SK-N-SH treated with all-trans-retinoic acid at 6 μM for 48 hours (cell line): ENCODE measurements around the gene PIK3R4.

ENCODE experiments used
- ATAC-seq: fragments of 200-7000 bp; cut with Tn5 transposase; 3 replicates; pipeline ENCODE4 v1.9.1; 2020; ENCODE audit warnings: mild to moderate bottlenecking, moderate library complexity
- ARNTL ChIP-seq: fragments of 450-650 bp; formaldehyde crosslinking; IDR thresholded peaks from 2 replicates; pipeline ENCODE4 v1.5.0; 2020; ENCODE audit warnings: low read depth, mild to moderate bottlenecking, moderate library complexity, borderline replicate concordance
- BACH2 ChIP-seq: fragments of 250-450 bp; sonication (Bioruptor Pico); IDR thresholded peaks from 2 replicates; pipeline ENCODE4 v1.9.0; 2021; ENCODE audit warnings: mild to moderate bottlenecking, borderline replicate concordance
- CSDC2 ChIP-seq: fragments of 250-450 bp; sonication (Bioruptor Pico); IDR thresholded peaks from 2 replicates; pipeline ENCODE4 v1.5.0; 2020; ENCODE audit warnings: mild to moderate bottlenecking, moderate library complexity
- ESRRG ChIP-seq: fragments of 250-450 bp; sonication (Bioruptor Pico); IDR thresholded peaks from 2 replicates; pipeline ENCODE4 v1.6.1; 2021; ENCODE audit warnings: mild to moderate bottlenecking
- GLIS3 ChIP-seq: fragments of 250-450 bp; sonication (Bioruptor Pico); IDR thresholded peaks from 2 replicates; pipeline ENCODE4 v1.5.0; 2020; ENCODE audit warnings: mild to moderate bottlenecking, moderate library complexity
- ISL1 ChIP-seq: fragments of 250-450 bp; sonication (Bioruptor Pico); IDR thresholded peaks from 2 replicates; pipeline ENCODE4 v2.1.2; 2022; ENCODE audit warnings: mild to moderate bottlenecking, moderate library complexity
- PPARA ChIP-seq: fragments of 250-450 bp; sonication (Bioruptor Pico); IDR thresholded peaks from 2 replicates; pipeline ENCODE4 v1.5.0; 2020; ENCODE audit warnings: mild to moderate bottlenecking, borderline replicate concordance
- RARB ChIP-seq: fragments of 250-450 bp; sonication (Bioruptor Pico); IDR thresholded peaks from 2 replicates; pipeline ENCODE4 v1.8.0; 2021; ENCODE audit warnings: mild to moderate bottlenecking, moderate library complexity
- SNAI2 ChIP-seq: fragments of 250-450 bp; sonication (Bioruptor Pico); IDR thresholded peaks from 2 replicates; pipeline ENCODE4 v1.5.0; 2020; ENCODE audit warnings: mild to moderate bottlenecking, moderate library complexity
- TCF4 ChIP-seq: fragments of 250-450 bp; sonication (Bioruptor Pico); IDR thresholded peaks from 2 replicates; pipeline ENCODE4 v1.8.0; 2021; ENCODE audit warnings: mild to moderate bottlenecking, moderate library complexity, borderline replicate concordance
- TOX ChIP-seq: fragments of 250-450 bp; sonication (Bioruptor Pico); IDR thresholded peaks from 2 replicates; pipeline ENCODE4 v1.8.0; 2021; ENCODE audit warnings: mild to moderate bottlenecking, moderate library complexity, borderline replicate concordance
- ZC3H10 ChIP-seq: fragments of 250-450 bp; sonication (Bioruptor Pico); IDR thresholded peaks from 2 replicates; pipeline ENCODE4 v1.5.1; 2021; ENCODE audit warnings: mild to moderate bottlenecking, moderate library complexity
- ZFP3 ChIP-seq: fragments of 250-450 bp; sonication (Bioruptor Pico); IDR thresholded peaks from 2 replicates; pipeline ENCODE4 v1.5.0; 2020; ENCODE audit warnings: mild to moderate bottlenecking, moderate library complexity
- ZFP30 ChIP-seq: fragments of 450-650 bp; formaldehyde crosslinking; IDR thresholded peaks from 2 replicates; pipeline ENCODE4 v1.5.0; 2022; ENCODE audit warnings: mild to moderate bottlenecking, moderate library complexity
- ZNF70 ChIP-seq: fragments of 450-650 bp; formaldehyde crosslinking; IDR thresholded peaks from 2 replicates; pipeline ENCODE4 v1.5.0; 2020; ENCODE audit warnings: mild to moderate bottlenecking, moderate library complexity
- ZNF8 ChIP-seq: fragments of 450-650 bp; formaldehyde crosslinking; IDR thresholded peaks from 2 replicates; pipeline ENCODE4 v1.5.0; 2020; ENCODE audit warnings: mild to moderate bottlenecking, moderate library complexity
- TF ChIP-seq, protein P1 (sequence below): fragments of 250-450 bp; sonication (Bioruptor Pico); IDR thresholded peaks from 2 replicates; pipeline ENCODE4 v1.5.1; 2020; ENCODE audit warnings: low read depth, mild to moderate bottlenecking, moderate library complexity
- TF ChIP-seq, protein P2 (sequence below): fragments of 250-450 bp; sonication (Bioruptor Pico); IDR thresholded peaks from 2 replicates; pipeline ENCODE4 v1.8.0; 2021; ENCODE audit warnings: low read depth, mild to moderate bottlenecking, moderate library complexity, borderline replicate concordance
- TF ChIP-seq, protein P3 (sequence below): fragments of 250-450 bp; sonication (Bioruptor Pico); IDR thresholded peaks from 2 replicates; pipeline ENCODE4 v1.5.0; 2020; ENCODE audit warnings: mild to moderate bottlenecking, moderate library complexity
- TF ChIP-seq, protein P4 (sequence below): fragments of 250-450 bp; sonication (Bioruptor Pico); IDR thresholded peaks from 2 replicates; pipeline ENCODE4 v1.5.1; 2021; ENCODE audit warnings: mild to moderate bottlenecking, moderate library complexity
- TF ChIP-seq, protein P5 (sequence below): fragments of 250-450 bp; sonication (Bioruptor Pico); IDR thresholded peaks from 2 replicates; pipeline ENCODE4 v1.8.0; 2020; ENCODE audit warnings: mild to moderate bottlenecking, moderate library complexity, borderline replicate concordance

The PIK3R4 gene

DNA sequence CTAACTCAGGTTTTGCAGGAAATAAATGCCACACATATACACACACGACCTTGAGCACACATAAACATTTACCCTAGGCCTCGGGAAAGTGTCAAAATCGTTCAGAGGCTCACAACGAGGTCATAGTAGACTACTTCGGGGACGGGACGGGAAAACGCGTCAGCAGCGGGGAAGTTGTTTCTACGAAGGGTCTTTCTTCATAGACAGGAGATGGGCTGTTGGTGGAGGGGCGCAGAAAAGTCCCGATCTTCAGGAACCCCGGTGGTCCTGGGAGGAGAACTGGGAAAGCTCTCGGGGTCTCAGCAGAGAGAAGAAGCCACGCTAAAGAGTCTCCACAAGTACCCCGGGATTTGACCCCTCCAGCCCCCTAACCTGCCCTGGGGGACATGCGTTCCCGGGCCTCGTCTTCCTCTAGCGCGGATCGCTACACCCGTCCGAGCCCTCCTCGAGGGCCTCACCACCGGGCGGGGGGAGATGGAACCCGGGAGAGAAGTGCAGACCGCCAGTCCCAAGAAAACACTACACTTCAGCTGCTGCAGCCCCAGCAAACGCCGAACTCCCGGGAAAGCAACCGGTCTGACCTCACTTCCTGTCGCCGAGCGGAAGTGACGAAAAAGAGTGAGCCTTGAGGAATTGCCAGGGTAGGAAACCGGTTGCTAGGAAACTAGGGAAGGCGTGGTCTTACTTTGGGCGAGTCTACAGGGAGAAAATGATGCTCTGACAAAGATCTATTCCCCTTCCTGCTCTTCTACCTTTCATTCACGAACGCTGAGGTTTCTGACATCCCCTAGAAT is at the start of gene PIK3R4:
TSS of gene PIK3R4 (minus strand) at position 584 of the 794 bp plus-strand sequence. CDS start 1,611 bp downstream, outside the sequence.
- TF ChIP-seq, protein P1, sequence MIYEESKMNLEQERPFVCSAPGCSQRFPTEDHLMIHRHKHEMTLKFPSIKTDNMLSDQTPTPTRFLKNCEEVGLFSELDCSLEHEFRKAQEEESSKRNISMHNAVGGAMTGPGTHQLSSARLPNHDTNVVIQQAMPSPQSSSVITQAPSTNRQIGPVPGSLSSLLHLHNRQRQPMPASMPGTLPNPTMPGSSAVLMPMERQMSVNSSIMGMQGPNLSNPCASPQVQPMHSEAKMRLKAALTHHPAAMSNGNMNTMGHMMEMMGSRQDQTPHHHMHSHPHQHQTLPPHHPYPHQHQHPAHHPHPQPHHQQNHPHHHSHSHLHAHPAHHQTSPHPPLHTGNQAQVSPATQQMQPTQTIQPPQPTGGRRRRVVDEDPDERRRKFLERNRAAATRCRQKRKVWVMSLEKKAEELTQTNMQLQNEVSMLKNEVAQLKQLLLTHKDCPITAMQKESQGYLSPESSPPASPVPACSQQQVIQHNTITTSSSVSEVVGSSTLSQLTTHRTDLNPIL (CRISPR knock-in tag) = 0 out of 2 replicates have a peak, but pooled peaks have one; percentile 5
- no peak for TF ChIP-seq TOX (CRISPR knock-in tag)
- no peak for TF ChIP-seq ZNF70 (CRISPR knock-in tag)
- peak; percentile 94 for ATAC-seq

DNA sequence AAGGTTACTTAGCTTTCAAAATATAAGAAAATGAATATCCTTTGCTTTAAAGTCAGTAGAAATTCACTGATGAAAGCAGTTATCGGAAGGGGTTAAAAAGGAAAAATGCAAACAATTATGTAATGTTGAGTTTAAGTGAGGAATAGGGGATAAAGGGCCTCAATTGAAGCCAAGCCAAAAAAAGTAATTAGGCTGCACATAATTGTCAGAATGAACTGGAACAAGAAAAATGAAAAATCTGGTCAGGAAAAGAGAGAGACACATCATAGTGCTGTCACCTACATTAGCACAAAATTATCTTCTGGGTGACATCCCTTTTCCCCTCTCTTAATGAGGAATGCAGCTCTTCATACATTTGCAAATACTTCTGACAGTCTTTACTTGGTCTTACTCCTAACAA is 48.8 kb upstream of the PIK3R4 start:
- ATAC-seq = no peak
- no peak for TF ChIP-seq ZNF70 (CRISPR knock-in tag)
- TF ChIP-seq, protein P2, sequence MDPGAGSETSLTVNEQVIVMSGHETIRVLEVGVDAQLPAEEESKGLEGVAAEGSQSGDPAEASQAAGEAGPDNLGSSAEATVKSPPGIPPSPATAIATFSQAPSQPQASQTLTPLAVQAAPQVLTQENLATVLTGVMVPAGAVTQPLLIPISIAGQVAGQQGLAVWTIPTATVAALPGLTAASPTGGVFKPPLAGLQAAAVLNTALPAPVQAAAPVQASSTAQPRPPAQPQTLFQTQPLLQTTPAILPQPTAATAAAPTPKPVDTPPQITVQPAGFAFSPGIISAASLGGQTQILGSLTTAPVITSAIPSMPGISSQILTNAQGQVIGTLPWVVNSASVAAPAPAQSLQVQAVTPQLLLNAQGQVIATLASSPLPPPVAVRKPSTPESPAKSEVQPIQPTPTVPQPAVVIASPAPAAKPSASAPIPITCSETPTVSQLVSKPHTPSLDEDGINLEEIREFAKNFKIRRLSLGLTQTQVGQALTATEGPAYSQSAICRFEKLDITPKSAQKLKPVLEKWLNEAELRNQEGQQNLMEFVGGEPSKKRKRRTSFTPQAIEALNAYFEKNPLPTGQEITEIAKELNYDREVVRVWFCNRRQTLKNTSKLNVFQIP (CRISPR knock-in tag) = no peak
- no peak for TF ChIP-seq ZFP3 (CRISPR knock-in tag)
- TF ChIP-seq, protein P3, sequence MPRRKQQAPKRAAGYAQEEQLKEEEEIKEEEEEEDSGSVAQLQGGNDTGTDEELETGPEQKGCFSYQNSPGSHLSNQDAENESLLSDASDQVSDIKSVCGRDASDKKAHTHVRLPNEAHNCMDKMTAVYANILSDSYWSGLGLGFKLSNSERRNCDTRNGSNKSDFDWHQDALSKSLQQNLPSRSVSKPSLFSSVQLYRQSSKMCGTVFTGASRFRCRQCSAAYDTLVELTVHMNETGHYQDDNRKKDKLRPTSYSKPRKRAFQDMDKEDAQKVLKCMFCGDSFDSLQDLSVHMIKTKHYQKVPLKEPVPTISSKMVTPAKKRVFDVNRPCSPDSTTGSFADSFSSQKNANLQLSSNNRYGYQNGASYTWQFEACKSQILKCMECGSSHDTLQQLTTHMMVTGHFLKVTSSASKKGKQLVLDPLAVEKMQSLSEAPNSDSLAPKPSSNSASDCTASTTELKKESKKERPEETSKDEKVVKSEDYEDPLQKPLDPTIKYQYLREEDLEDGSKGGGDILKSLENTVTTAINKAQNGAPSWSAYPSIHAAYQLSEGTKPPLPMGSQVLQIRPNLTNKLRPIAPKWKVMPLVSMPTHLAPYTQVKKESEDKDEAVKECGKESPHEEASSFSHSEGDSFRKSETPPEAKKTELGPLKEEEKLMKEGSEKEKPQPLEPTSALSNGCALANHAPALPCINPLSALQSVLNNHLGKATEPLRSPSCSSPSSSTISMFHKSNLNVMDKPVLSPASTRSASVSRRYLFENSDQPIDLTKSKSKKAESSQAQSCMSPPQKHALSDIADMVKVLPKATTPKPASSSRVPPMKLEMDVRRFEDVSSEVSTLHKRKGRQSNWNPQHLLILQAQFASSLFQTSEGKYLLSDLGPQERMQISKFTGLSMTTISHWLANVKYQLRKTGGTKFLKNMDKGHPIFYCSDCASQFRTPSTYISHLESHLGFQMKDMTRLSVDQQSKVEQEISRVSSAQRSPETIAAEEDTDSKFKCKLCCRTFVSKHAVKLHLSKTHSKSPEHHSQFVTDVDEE (CRISPR knock-in tag) = no peak
- TF ChIP-seq, protein P4, sequence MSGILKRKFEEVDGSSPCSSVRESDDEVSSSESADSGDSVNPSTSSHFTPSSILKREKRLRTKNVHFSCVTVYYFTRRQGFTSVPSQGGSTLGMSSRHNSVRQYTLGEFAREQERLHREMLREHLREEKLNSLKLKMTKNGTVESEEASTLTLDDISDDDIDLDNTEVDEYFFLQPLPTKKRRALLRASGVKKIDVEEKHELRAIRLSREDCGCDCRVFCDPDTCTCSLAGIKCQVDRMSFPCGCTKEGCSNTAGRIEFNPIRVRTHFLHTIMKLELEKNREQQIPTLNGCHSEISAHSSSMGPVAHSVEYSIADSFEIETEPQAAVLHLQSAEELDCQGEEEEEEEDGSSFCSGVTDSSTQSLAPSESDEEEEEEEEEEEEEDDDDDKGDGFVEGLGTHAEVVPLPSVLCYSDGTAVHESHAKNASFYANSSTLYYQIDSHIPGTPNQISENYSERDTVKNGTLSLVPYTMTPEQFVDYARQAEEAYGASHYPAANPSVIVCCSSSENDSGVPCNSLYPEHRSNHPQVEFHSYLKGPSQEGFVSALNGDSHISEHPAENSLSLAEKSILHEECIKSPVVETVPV = no peak
- no peak for TF ChIP-seq BACH2
- TF ChIP-seq RARB (CRISPR knock-in tag) = no peak
- TF ChIP-seq, protein P1 (CRISPR knock-in tag) = no peak
- TF ChIP-seq SNAI2 (CRISPR knock-in tag) = no peak
- no peak for TF ChIP-seq ZC3H10 (CRISPR knock-in tag)
- TF ChIP-seq CSDC2 (CRISPR knock-in tag) = no peak
- no peak for TF ChIP-seq PPARA
- TF ChIP-seq GLIS3 (CRISPR knock-in tag) = no peak
- no peak for TF ChIP-seq ZNF8 (CRISPR knock-in tag)
- no peak for TF ChIP-seq ZFP30 (CRISPR knock-in tag)
- TF ChIP-seq, protein P5, sequence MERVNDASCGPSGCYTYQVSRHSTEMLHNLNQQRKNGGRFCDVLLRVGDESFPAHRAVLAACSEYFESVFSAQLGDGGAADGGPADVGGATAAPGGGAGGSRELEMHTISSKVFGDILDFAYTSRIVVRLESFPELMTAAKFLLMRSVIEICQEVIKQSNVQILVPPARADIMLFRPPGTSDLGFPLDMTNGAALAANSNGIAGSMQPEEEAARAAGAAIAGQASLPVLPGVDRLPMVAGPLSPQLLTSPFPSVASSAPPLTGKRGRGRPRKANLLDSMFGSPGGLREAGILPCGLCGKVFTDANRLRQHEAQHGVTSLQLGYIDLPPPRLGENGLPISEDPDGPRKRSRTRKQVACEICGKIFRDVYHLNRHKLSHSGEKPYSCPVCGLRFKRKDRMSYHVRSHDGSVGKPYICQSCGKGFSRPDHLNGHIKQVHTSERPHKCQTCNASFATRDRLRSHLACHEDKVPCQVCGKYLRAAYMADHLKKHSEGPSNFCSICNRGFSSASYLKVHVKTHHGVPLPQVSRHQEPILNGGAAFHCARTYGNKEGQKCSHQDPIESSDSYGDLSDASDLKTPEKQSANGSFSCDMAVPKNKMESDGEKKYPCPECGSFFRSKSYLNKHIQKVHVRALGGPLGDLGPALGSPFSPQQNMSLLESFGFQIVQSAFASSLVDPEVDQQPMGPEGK = no peak
- no peak for TF ChIP-seq ISL1 (CRISPR knock-in tag)
- no peak for TF ChIP-seq TCF4 (CRISPR knock-in tag)
- TF ChIP-seq, all 23 proteins: peak for 0

DNA sequence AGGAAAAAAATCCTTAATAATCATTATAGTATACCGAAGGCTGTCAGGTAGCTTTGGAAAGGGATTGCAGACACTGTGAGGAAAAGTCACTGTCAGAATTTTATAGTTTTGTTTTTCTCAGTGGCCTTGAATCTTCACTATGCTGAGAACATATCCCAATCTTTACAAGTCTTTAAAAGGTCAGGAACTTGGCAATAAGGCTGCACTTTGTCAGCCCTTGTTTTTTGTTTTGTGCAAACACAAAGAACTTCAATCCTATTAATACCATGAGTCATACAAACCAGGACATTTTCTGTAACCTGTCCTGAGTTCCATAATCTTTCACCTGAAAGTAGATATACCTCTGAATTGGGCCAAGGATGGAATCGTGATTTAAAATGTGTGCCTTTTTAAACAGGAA is 45.6 kb upstream of the PIK3R4 start:
- no peak for ATAC-seq
- TF ChIP-seq BACH2 (no peak), ARNTL (CRISPR knock-in tag) (no peak), ESRRG (no peak), GLIS3 (CRISPR knock-in tag) (no peak), PPARA (no peak), CSDC2 (CRISPR knock-in tag) (no peak), ZC3H10 (CRISPR knock-in tag) (no peak)
- TF ChIP-seq, protein P1 (CRISPR knock-in tag) = no peak
- TF ChIP-seq, protein P5 = no peak
- TF ChIP-seq, protein P2 (CRISPR knock-in tag) = no peak
